ENCODE results near the gene CCNL2.
"Not testable (repeated sequence)": the region's sequence is repeated elsewhere in the genome, so short reads cannot be mapped to it uniquely, and the experiment has no call there.

CCNL2 gene

GRCh38 chr1:1373815-1374588 lies 25.1 kb downstream of the CCNL2 start:
- DNase-seq (ENCODE audit: low read depth in 2 of 2): no peak

DNA sequence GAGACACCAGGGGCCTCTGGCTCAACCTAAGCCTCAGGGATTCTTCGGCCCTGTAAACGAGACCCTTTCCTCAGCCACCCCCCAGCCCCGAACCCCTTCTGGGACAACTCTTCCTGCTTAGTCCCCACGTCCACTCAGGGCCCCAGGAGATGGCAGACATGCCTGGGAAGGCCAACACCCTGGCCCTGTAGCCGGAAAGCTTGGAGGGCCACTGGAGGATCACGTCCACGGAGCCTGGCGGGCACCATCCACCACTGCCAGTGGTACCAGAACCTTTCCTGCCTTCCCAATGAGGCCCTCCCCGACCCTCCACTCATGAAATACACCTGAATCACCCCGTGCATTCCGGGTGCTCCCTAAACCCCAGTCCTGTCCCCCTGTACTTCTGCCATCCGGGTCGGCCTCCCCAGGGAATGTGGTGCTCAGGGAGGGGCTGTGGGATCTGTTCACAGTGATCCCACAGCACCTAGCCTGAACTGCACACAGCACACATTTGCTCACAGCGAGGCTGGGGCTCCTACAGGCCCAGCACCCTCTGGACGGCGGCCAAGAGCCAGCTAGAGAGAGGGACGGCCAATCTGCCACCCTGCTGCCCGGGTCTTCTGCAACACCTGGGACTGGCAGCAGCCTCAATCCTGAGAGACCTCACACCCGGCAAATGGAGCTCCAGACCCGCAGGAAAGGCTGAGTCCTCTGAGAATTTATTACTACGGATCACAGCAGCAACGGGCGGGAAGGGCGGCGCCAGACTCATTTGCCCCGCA lies 25.9 kb downstream of the CCNL2 start:
- no peak for DNase-seq (ENCODE audit: low read depth in 2 of 2)

GRCh38 chr1:1371746-1372711 lies 27.1 kb downstream of the CCNL2 start:
- peak; percentile 43 to 59 for DNase-seq (ENCODE audit: low read depth in 2 of 2)

DNA sequence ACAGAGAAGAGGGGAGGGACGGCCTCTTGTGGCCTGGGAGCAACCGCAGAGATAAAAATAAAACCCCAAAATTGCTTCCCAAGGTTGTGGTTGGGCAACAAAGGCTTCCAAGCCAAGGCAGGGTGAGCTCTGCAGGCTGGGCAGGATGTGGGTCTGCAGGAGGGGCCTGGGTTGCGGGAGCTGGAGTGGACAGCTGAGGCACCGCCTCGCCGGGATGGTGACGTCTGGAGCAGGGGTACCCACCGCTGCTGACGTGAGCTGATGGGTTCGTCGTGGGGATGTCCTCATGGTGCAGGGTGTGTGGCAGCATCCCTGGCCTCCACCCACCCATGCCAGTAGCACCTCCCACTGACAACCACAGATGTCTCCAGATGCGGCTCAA lies 27.8 kb downstream of the CCNL2 start:
- DNase-seq (ENCODE audit: low read depth in 2 of 2): peak in 1 of 2 donors; percentile 35

DNA sequence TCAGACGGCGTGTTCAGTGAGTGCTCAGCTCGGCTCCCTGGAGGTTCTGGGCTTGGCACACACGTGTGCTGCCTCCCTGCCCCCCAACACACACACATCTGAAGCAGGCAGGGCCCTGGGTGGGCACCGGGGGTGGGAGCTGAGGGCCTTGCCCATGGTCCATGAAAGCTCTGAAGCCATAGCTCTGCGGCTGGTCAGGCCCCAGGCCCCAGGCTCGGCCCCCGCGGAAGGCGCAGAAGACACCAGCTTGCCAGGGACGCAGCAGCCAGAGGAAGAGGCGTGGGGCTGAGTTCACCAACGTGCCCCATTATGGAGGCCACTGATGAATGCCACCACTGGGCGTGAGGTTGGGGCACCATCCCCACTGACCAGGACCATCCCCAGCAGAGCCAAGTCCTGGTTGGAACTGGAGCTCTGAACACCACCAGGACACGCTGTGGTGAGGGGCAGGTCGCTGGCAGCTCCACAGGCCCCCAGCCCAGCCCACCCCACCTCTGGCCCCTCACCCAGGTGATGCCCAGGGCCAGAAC lies 28.3 kb downstream of the CCNL2 start:
- no peak for DNase-seq (ENCODE audit: low read depth in 2 of 2)

DNA sequence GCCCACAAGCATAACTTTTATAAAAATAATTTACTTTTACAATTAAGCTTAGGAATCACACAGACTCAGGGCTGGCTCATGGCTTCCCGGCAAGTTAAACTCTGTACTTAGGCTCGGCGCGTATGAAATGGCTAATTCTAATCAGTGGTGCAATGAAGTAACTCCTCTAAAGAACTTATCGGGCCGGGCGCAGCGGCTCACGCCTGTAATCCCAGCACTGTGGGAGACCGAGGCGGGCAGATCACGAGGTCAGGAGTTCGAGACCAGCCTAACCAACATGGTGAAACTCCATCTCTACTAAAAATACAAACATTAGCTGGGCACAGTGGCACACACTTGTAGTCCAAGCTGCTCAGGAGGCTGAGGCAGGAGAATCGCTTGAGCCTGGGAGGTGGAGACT lies 29.0 kb downstream of the CCNL2 start:
- not testable (repeated sequence) for DNase-seq (ENCODE audit: low read depth in 2 of 2)

GRCh38 chr1:1367315-1367714 lies 31.8 kb downstream of the CCNL2 start:
- no peak for DNase-seq (ENCODE audit: low read depth in 2 of 2)

GRCh38 chr1:1366699-1367066 lies 32.5 kb downstream of the CCNL2 start:
- DNase-seq (ENCODE audit: low read depth in 2 of 2): no peak

- no peak for DNase-seq (ENCODE audit: low read depth in 2 of 2)
These were observed 33.0 kb downstream of the CCNL2 start for GRCh38 chr1:1365875-1366698.

GRCh38 chr1:1364266-1364665 lies 34.9 kb downstream of the CCNL2 start:
- no peak for DNase-seq (ENCODE audit: low read depth in 2 of 2)

DNA sequence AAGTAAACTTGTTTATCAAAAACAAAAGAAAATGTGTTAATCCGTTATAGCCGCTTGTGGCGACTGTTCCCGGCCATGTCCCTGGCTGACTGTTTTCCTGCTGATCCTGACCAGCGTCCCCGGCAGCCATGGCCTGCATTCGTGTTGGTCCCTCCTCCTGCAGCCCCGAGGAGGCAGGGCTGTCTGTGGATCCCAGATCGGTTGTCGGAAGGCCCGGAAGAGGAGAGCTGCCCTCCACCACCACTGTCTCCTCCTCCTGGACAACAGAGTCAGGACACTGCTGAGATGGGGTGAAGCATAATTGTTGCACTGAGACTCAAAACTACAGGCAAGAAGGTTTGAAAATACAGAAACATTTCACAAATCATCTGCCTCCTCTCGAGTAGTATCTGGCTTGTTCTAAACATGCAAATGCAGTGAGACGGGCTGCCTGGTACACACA lies 37.1 kb downstream of the CCNL2 start:
- no peak for DNase-seq (ENCODE audit: low read depth in 2 of 2)

- DNase-seq (ENCODE audit: low read depth in 2 of 2): no peak
These were observed 37.7 kb downstream of the CCNL2 start for GRCh38 chr1:1361233-1361981.

- DNase-seq (ENCODE audit: low read depth in 2 of 2): no peak
These were observed 38.5 kb downstream of the CCNL2 start for GRCh38 chr1:1360506-1361169.

GRCh38 chr1:1359664-1360468 lies 39.3 kb downstream of the CCNL2 start:
- no peak for DNase-seq (ENCODE audit: low read depth in 2 of 2)

- no peak for DNase-seq (ENCODE audit: low read depth in 2 of 2)
These were observed 39.8 kb downstream of the CCNL2 start for GRCh38 chr1:1359308-1359663.

DNA sequence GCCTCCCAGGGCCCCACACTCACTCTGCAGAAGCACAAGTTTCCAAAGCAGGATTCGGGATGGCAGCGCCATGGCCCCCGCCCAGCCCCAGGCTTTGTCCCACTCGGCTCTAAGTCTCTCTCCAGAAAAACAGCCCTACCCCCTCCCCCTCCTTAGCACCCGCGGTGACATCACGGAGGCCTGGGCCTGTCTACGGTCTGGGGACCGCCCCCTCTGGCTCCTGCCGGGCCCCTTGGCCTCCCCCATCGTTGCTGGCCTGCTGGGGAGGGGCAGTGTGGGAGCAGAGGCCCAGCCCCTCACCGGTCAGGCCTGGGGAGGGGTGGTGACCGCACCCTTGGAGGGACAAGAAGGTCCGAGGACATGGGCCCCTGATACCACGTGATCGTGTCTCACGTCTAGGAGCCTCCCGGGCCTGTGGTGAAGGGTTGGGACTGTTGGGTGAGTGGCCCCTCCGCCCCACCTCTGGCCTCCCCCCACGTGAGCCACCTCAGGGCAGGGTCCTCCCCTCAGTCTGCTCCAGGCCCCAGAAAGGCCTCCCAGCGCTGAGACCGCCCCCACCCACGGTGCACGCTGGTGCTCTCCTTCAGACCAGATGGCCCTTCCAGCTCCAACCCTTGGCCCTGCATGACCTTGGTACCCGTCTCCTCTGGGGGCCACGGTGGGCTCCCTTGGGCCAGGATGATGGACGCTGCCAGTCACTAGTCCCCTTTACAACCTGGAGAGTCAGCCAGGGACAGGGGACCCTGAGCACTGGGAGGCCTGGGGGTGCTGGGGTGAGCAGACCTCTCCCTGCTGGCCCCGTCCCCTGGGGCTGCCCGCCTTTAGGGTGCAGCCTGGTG lies 40.5 kb downstream of the CCNL2 start, which contains the start of gene MXRA8:
MXRA8 (minus strand) TSS at position 123 of the 839 bp plus-strand sequence; CDS start at position 72, 51 bp downstream.
- DNase-seq (ENCODE audit: low read depth in 2 of 2): no peak

DNA sequence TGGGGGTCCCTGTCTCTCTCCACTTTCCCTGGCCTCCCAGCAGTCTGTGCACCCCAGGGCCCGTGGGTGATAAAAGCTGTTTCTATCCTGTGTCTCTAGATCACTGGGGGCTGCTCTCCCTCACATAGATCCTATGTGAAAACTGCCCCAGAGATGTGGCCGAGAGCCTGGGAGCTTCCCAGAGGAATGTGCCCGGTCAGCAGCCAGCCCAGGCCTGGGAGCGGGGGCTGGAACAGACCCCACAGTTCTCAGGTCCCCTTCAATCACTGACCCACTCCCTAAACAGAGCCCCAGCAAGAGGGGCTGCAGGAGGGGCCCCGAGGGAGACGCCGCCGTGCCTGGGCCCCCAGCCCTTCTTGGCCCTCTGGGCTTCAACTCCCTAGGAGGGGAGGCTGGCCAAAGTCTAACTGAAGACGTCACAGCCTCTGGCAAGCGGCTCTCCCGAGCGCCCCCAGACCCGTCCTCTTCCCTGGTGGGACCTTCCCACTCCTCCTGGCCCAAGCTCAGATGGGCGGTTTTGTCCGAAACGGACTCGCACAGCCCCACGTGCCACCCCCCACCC lies 41.2 kb downstream of the CCNL2 start:
- DNase-seq (ENCODE audit: low read depth in 2 of 2): no peak
